ENCODE results near the gene CHST5.

CHST5 gene

DNA sequence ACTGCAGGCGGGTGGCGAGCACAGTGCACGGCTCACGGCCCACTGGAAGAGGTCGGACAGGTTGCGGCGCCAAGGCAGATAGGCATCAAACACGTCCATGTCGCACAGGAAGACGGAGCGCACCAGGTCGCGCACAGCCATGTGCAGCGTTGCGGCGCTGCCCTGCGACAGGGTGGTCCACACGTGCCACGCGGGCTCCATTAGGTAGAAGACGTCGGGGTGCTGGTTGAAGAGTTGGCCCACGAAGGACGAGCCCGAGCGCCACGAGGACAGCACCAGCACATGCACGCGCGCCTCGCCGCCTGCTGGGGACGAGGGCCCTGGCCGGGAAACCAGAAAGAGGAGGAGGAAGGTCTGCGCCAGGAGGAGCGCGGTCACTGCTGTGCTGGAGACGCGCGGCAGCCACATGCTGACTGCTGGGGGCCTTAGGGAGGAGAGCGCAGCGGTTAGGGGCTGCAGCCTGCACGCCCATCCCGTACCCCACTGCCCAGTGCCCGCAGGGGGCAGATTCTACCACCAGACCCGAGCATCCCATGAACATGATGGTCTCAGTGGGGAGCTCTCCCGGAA is 56.4 kb downstream of the CHST5 start:
- no peak for DNase-seq

Measured in hypothalamus (tissue), 51 donors.